ENCODE measurements around the gene RTP1.

The RTP1 gene

GRCh38 chr3:187243933-187244524 is 46.7 kb downstream of the RTP1 start:
- no peak for FAIRE-seq

GRCh38 chr3:187247398-187247797 is 50.1 kb downstream of the RTP1 start:
- no peak for FAIRE-seq
